ENCODE results near the gene LEF1. TPM values are rescaled to one million over a fixed set of nuclear protein-coding genes. Genes with fewer than 3 reads are reported as not detected.
A peak's percentile ranks its signal among the peaks of the same experiment; 100 is the strongest.

The LEF1 gene
- total RNA-seq, 1 donor from 2014 or later, result 55.0 TPM

GRCh38 chr4:108180513-108180912 is 11.8 kb upstream of the LEF1 start:
- DNase-seq (ENCODE audit: low read depth, low spot score), result no peak
- no peaks in the 10 kb centered on the region for H3K36me3 Mint-ChIP-seq (ENCODE audit: low read depth)
- H3K27ac Mint-ChIP-seq (ENCODE audit: unreplicated experiment), result no peak overlapping the region
- TF ChIP-seq, protein P1, sequence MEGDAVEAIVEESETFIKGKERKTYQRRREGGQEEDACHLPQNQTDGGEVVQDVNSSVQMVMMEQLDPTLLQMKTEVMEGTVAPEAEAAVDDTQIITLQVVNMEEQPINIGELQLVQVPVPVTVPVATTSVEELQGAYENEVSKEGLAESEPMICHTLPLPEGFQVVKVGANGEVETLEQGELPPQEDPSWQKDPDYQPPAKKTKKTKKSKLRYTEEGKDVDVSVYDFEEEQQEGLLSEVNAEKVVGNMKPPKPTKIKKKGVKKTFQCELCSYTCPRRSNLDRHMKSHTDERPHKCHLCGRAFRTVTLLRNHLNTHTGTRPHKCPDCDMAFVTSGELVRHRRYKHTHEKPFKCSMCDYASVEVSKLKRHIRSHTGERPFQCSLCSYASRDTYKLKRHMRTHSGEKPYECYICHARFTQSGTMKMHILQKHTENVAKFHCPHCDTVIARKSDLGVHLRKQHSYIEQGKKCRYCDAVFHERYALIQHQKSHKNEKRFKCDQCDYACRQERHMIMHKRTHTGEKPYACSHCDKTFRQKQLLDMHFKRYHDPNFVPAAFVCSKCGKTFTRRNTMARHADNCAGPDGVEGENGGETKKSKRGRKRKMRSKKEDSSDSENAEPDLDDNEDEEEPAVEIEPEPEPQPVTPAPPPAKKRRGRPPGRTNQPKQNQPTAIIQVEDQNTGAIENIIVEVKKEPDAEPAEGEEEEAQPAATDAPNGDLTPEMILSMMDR (conservative IDR thresholded peaks at IDR 0.05), result no peak
- no peaks in the 10 kb centered on the region for H3K27me3 Mint-ChIP-seq (ENCODE audit: low read depth)
- no peak overlapping the region for H3K4me3 Mint-ChIP-seq
- no peaks in the 10 kb centered on the region for H3K9me3 Mint-ChIP-seq
- peaks cover 12% of the 10 kb centered on the region for H3K4me1 Mint-ChIP-seq

DNA sequence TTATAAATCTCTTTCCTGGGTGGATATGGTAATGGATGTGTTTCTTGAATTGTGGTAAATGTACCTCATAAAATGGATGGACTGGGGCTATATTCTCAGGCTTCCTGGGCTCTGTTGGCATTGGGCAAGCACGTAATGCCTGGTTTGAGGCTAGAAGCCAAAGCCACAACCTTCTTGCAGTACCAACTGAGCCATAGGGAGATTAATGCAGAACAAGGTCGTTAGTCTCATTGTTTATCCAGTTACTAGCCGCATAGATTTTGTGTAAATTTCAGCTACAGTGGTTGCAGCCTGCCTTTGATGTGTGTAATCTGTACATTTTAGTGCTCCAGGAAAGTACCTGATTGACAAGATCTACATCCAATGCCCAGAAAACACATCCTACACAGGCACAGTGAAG is 7.2 kb upstream of the LEF1 start:
- no peak overlapping the region for H3K4me3 Mint-ChIP-seq

DNA sequence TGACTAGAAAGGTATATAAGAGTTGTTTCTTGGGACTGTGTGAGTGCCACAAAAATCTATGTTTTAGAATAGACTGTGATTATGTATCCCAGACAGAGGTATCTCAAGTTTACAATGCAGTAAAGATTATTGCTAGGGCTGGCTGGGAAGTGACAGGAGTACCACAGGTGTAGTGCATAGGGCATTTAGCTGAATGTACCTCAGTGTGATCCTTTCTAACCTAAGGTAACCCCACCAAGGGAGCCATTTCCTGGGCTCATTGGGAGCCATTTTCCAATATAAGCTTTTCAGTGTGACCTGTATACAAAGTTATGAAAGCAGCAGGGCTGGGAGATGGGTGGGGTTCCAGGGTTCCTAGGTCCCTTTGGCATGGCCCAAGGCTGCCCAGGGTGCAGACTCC is 6.1 kb upstream of the LEF1 start:
- Mint-ChIP-seq H3K36me3 (ENCODE audit: low read depth) (no peaks in the 10 kb centered on the region), H3K4me1 (peaks cover 35% of the 10 kb centered on the region), H3K27ac (ENCODE audit: unreplicated experiment) (no peak overlapping the region), H3K27me3 (ENCODE audit: low read depth) (peaks cover 33% of the 10 kb centered on the region), H3K9me3 (no peaks in the 10 kb centered on the region), H3K4me3 (peak overlapping the region; percentile 89)
- TF ChIP-seq, protein P1 (conservative IDR thresholded peaks at IDR 0.05), result no peak
- DNase-seq (ENCODE audit: low read depth, low spot score), result no peak

More for the DNA sequence above, 7.2 kb upstream of the LEF1 start:
- Mint-ChIP-seq H3K27ac (ENCODE audit: unreplicated experiment) (no peak overlapping the region), H3K36me3 (ENCODE audit: low read depth) (no peaks in the 10 kb centered on the region), H3K4me1 (peaks cover 24% of the 10 kb centered on the region), H3K27me3 (ENCODE audit: low read depth) (peaks cover 22% of the 10 kb centered on the region), H3K9me3 (no peaks in the 10 kb centered on the region)
- DNase-seq (ENCODE audit: low read depth, low spot score), result no peak
- TF ChIP-seq, protein P1 (conservative IDR thresholded peaks at IDR 0.05), result no peak

- no peak for DNase-seq (ENCODE audit: low read depth, low spot score)
- H3K27me3 Mint-ChIP-seq (ENCODE audit: low read depth), result peaks cover 44% of the 10 kb centered on the region
- H3K4me3 Mint-ChIP-seq, result peak overlapping the region; percentile 89
- peaks cover 46% of the 10 kb centered on the region for H3K4me1 Mint-ChIP-seq
- no peaks in the 10 kb centered on the region for H3K9me3 Mint-ChIP-seq
- TF ChIP-seq, protein P1 (conservative IDR thresholded peaks at IDR 0.05), result no peak
- no peaks in the 10 kb centered on the region for H3K36me3 Mint-ChIP-seq (ENCODE audit: low read depth)
- H3K27ac Mint-ChIP-seq (ENCODE audit: unreplicated experiment), result peak overlapping the region; percentile 95
Observed at GRCh38 chr4:108173599-108174057, 4.9 kb upstream of the LEF1 start.

GRCh38 chr4:108172753-108173598 is 4.2 kb upstream of the LEF1 start:
- H3K27ac Mint-ChIP-seq (ENCODE audit: unreplicated experiment), result peak overlapping the region; percentile 95
- no peaks in the 10 kb centered on the region for H3K9me3 Mint-ChIP-seq
- peak; percentile 73 for DNase-seq (ENCODE audit: low read depth, low spot score)
- peaks cover 49% of the 10 kb centered on the region for H3K27me3 Mint-ChIP-seq (ENCODE audit: low read depth)
- H3K4me3 Mint-ChIP-seq, result peak overlapping the region; percentile 89
- H3K4me1 Mint-ChIP-seq, result peaks cover 46% of the 10 kb centered on the region
- H3K36me3 Mint-ChIP-seq (ENCODE audit: low read depth), result no peaks in the 10 kb centered on the region
- TF ChIP-seq, protein P1 (conservative IDR thresholded peaks at IDR 0.05), result peak; percentile 11

Data from neural crest cell (in vitro differentiated cells).